MM.1S (cell line): ENCODE results near the gene TSC22D3.

Experiments used
- DNase-seq: peaks from one replicate; pipeline ENCODE4 v3.0.0-alpha.2; 2015
- H2AFZ ChIP-seq: fragments of 300-600 bp; sonication (generic); 2 replicates; pipeline ENCODE4 v1.6.0; 2016; ENCODE audit warnings: antibody characterized with exemption, low read length
- H3F3A ChIP-seq: fragments of 300-600 bp; sonication (generic); 2 replicates; pipeline ENCODE4 v1.6.1; 2016; ENCODE audit warnings: mild to moderate bottlenecking, antibody characterized with exemption, low read length, moderate library complexity, mixed read lengths; ENCODE audit not compliant: insufficient read depth
- H3K27ac ChIP-seq: fragments of 300-600 bp; sonication (generic); 2 replicates; pipeline ENCODE4 v1.5.1; 2016; ENCODE audit warnings: mild to moderate bottlenecking, low read length
- H3K27me3 ChIP-seq: fragments of 300-600 bp; sonication (generic); replicated peaks from 2 replicates; pipeline ENCODE4 v1.6.0; 2016; ENCODE audit warnings: low read length; ENCODE audit not compliant: insufficient read depth
- H3K36me3 ChIP-seq: fragments of 300-600 bp; sonication (generic); replicated peaks from 2 replicates; pipeline ENCODE4 v1.6.1; 2016; ENCODE audit warnings: mild to moderate bottlenecking, low read length, mixed read lengths; ENCODE audit not compliant: insufficient read depth
- H3K4me1 ChIP-seq: fragments of 300-600 bp; sonication (generic); 2 replicates; pipeline ENCODE4 v1.6.1; 2016; ENCODE audit warnings: low read length, mixed read lengths
- H3K4me2 ChIP-seq: fragments of 300-600 bp; sonication (generic); 2 replicates; pipeline ENCODE4 v1.6.0; 2016; ENCODE audit warnings: low read depth, low read length
- H3K4me3 ChIP-seq: fragments of 300-600 bp; sonication (generic); 2 replicates; pipeline ENCODE4 v1.5.1; 2016; ENCODE audit warnings: low read length, mixed read lengths
- H3K79me2 ChIP-seq: fragments of 300-600 bp; sonication (generic); 2 replicates; pipeline ENCODE4 v1.6.1; 2016; ENCODE audit warnings: mixed run types, low read length, mixed read lengths
- H3K9ac ChIP-seq: fragments of 300-600 bp; sonication (generic); 2 replicates; pipeline ENCODE4 v1.6.1; 2016; ENCODE audit warnings: low read length, mixed read lengths
- H3K9me2 ChIP-seq: fragments of 300-600 bp; sonication (generic); replicated peaks from 2 replicates; pipeline ENCODE4 v1.6.1; 2016; ENCODE audit warnings: mild to moderate bottlenecking, low read length, mixed read lengths; ENCODE audit not compliant: insufficient read depth
- H3K9me3 ChIP-seq: fragments of 300-600 bp; sonication (generic); replicated peaks from 2 replicates; pipeline ENCODE4 v1.6.1; 2016; ENCODE audit warnings: mild to moderate bottlenecking, low read length, mixed read lengths; ENCODE audit not compliant: insufficient read depth
- H4K20me1 ChIP-seq: fragments of 300-600 bp; sonication (generic); 2 replicates; pipeline ENCODE4 v1.6.1; 2016; ENCODE audit warnings: mild to moderate bottlenecking, low read length, moderate library complexity, mixed read lengths; ENCODE audit not compliant: insufficient read depth
- CTCF ChIP-seq: fragments of 300-600 bp; sonication (generic); IDR thresholded peaks from 2 replicates; pipeline ENCODE4 v1.5.1; 2016; ENCODE audit warnings: antibody characterized with exemption, low read length, mixed read lengths
- EZH2 ChIP-seq: fragments of 300-600 bp; sonication (generic); optimal IDR thresholded peaks from 2 replicates; pipeline ENCODE3; 2017; ENCODE audit warnings: low read depth, mild to moderate bottlenecking, antibody characterized with exemption, low read length, mixed read lengths
- EZH2phosphoT487 ChIP-seq: fragments of 300-600 bp; sonication (generic); IDR thresholded peaks from 2 replicates; pipeline ENCODE4 v1.6.1; 2018; ENCODE audit warnings: antibody characterized with exemption, low read length

The TSC22D3 gene

DNA sequence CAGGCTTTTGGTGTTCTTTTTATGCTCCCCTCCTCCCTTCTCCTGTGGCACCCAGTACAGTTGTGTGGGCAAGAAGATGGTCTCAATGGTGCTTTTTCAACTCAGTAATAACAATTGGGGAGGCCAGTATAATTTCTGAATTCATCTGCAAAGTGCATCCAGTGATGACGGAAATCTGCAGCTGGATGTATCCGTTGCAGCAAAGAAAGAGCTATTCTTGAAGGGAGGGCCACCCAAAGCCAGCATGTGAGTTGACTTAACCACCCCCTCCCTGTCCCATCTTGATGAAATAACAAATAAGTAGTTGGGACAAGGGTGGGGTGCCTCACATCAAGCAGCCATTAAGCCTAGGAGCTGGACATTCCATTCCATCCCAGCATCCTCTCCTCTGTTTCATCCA is 30.7 kb downstream of the TSC22D3 start:
- H3K9me3 ChIP-seq: no peaks in the 10 kb centered on the region
- no peak for DNase-seq
- H3K4me1 ChIP-seq: peaks cover 14% of the 10 kb centered on the region
- TF ChIP-seq EZH2 (no peak), CTCF (no peak), EZH2phosphoT487 (no peak)
- H3K9ac ChIP-seq: no peak overlapping the region
- peaks cover 15% of the 10 kb centered on the region for H3F3A ChIP-seq
- no peak overlapping the region for H3K4me3 ChIP-seq
- no peaks in the 10 kb centered on the region for H3K79me2 ChIP-seq
- no peak overlapping the region for H3K27ac ChIP-seq
- H3K36me3 ChIP-seq: no peaks in the 10 kb centered on the region
- no peaks in the 10 kb centered on the region for H3K9me2 ChIP-seq
- no peak overlapping the region for H3K4me2 ChIP-seq
- no peaks in the 10 kb centered on the region for H3K27me3 ChIP-seq
- H2AFZ ChIP-seq: no peak overlapping the region
- H4K20me1 ChIP-seq: no peaks in the 10 kb centered on the region

DNA sequence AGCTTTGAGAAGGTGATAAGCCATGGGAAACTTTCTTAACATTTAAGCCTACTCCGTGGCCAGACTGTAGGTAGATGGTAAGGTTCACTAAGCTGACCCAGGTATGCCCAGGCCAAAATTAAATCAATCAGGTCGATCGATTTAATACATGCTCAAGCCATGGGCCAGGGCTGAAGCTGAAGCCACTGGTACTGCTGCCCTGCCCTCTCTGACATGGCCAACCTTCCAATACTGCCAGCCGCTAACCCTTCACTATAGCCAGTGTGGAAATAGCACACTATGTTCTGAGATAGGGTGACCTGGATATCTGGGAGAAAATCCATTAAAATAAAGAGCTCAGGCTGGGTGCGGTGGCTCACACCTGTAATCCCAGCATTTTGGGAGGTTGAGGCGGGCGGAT is 31.6 kb downstream of the TSC22D3 start:
- Histone ChIP-seq H3K27me3 (no peaks in the 10 kb centered on the region), H3K4me3 (no peak overlapping the region), H3K9me3 (no peaks in the 10 kb centered on the region), H3K79me2 (no peaks in the 10 kb centered on the region), H3F3A (peaks cover 15% of the 10 kb centered on the region), H4K20me1 (no peaks in the 10 kb centered on the region), H3K27ac (no peak overlapping the region), H3K36me3 (no peaks in the 10 kb centered on the region), H3K4me1 (peaks cover 14% of the 10 kb centered on the region), H3K9ac (no peak overlapping the region), H3K9me2 (no peaks in the 10 kb centered on the region), H3K4me2 (no peak overlapping the region), H2AFZ (no peak overlapping the region)
- DNase-seq: no peak
- TF ChIP-seq CTCF: no peak
- TF ChIP-seq EZH2phosphoT487: no peak
- TF ChIP-seq EZH2: no peak

DNA sequence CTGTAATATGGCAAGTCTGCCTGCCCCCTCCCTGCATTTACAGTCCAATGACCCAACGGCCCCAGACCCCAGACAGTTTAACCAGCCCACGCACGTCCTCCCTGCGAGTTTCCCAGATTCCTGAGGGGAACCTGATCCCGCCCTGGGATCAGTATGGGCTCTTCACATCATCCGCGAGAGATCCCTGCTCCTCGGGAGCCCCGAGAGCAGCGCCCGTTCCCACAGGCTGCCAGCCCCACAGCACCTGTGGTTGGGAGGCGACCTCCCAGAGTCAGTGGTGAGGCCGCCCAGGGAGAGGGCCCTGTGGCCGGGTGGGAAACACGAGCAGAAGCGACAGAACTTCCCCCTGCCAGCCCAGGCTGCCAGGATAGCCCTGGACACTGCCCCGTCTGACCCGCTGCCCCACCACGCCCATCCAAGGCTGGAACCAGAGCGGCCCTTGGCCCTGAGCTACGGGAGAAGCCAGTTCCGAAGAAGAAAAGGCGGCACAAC is 32.8 kb downstream of the TSC22D3 start:
- H3K4me1 ChIP-seq: peaks cover 14% of the 10 kb centered on the region
- peak overlapping the region; percentile 67; the same call in 1 of the 2 replicates for H2AFZ ChIP-seq
- no peaks in the 10 kb centered on the region for H3K36me3 ChIP-seq
- no peaks in the 10 kb centered on the region for H3K9me2 ChIP-seq
- H3K9ac ChIP-seq: peak overlapping the region; percentile 58
- H4K20me1 ChIP-seq: no peaks in the 10 kb centered on the region
- H3K4me2 ChIP-seq: peak overlapping the region; percentile 75; the same call in 1 of the 2 replicates
- H3K4me3 ChIP-seq: peak overlapping the region; percentile 48; the same call in 1 of the 2 replicates
- TF ChIP-seq CTCF (no peak), EZH2phosphoT487 (no peak), EZH2 (no peak)
- H3K9me3 ChIP-seq: no peaks in the 10 kb centered on the region
- peak overlapping the region; percentile 84; the same call in 1 of the 2 replicates for H3K27ac ChIP-seq
- no peaks in the 10 kb centered on the region for H3K27me3 ChIP-seq
- DNase-seq: no peak
- no peaks in the 10 kb centered on the region for H3K79me2 ChIP-seq
- peaks cover 15% of the 10 kb centered on the region for H3F3A ChIP-seq

GRCh38 chrX:107741404-107741790 is 34.2 kb downstream of the TSC22D3 start:
- Histone ChIP-seq H2AFZ (peak overlapping the region; percentile 67), H3K4me3 (peak overlapping the region; percentile 48), H3K27me3 (no peaks in the 10 kb centered on the region), H3K4me1 (peaks cover 14% of the 10 kb centered on the region), H3K9me3 (no peaks in the 10 kb centered on the region), H3K36me3 (no peaks in the 10 kb centered on the region), H3K79me2 (no peaks in the 10 kb centered on the region), H3F3A (peaks cover 15% of the 10 kb centered on the region), H3K27ac (peak overlapping the region; percentile 84), H3K4me2 (peak overlapping the region; percentile 75), H3K9me2 (no peaks in the 10 kb centered on the region), H4K20me1 (no peaks in the 10 kb centered on the region), H3K9ac (peak overlapping the region; percentile 58)
- no peak for TF ChIP-seq EZH2
- no peak for TF ChIP-seq CTCF
- TF ChIP-seq EZH2phosphoT487: no peak
- no peak for DNase-seq
